ENCODE measurements around the gene FOXO6. TPM values are rescaled to one million over a fixed set of nuclear protein-coding genes. Genes with fewer than 3 reads are reported as not detected.

The FOXO6 gene
- total and polyA plus RNA-seq, 2 of the 13 experiments (the other 11 are each of a cell fraction or from before 2014, with no cell fraction given) = 0.13 TPM; not detected in 1

DNA sequence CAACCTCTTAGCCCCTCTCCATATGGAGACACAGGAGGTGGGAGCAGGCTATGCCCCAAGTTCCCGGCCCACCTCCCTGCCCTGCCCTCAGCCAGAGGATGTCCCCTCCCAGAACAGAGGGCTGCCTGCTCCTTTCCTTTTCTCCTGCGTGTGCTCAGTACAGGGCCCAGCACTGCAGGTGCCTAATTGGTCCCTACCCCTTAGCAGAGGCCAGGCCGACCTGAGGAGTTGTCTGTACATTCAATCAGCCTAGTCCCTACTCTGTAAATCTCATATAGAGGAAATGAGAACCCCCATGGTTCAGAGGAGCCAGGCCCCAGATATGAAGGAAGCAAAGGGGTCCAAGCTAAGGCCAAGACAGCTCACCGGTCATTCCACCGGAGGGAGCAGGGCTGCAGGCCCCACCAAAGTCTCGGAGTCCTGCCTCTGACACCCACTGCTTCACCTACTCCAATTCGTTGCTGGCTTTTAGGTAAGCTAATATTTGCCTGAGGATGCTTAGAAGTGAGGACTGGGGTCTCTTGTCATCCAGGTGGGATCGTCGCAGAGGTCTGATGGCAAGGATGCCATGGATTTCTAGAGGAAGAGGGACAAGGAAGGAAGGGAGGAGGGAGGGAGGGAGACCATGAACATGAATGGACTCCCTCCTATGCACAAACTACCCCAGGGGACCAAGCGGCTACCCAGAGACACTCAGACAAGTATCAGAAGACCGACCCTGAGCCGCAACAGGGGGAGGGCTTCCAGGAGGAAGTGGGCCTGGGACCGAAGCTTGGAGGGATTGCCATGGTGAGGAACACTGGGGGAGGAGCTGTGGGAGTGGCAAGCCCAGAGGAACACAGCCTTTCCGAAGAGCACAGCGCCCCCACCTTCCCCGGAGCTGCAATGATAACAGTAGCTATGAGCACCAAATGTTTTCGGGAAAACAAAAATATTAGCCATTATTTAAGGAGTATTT, 30.4 kb upstream of the FOXO6 start:
- H3K9ac ChIP-seq (ENCODE audit: insufficient read depth, low read depth, low read length) = no peak overlapping the region
- FAIRE-seq (no peak), ATAC-seq (peak; percentile 78), DNase-seq (ENCODE audit: low spot score) (no peak)
- H4K20me1 ChIP-seq (ENCODE audit: insufficient read depth, low read length) = no peaks in the 10 kb centered on the region
- no TSS peak for BruUV-seq (replicated peaks)
- WGBS (ENCODE audit: low lambda C conversion rate) = 30% methylated on average over 14 of the region's 17 CpGs
- no peak overlapping the region for H3K4me2 ChIP-seq (ENCODE audit: low read depth, low read length)
- intact Hi-C loops (cut with micrococcal nuclease; ENCODE audit: unreplicated experiment) = no loop called here
- ChIA-PET CTCF (ENCODE audit: low intra/inter-chr PET ratio, low total read pairs) (no interaction called here), POLR2A (no interaction called here)
- H3K27ac ChIP-seq (ENCODE audit: extremely low read length, insufficient read depth, low read length) = no peak overlapping the region
- no peaks in the 10 kb centered on the region for H3K9me3 ChIP-seq (ENCODE audit: low read length)
- H3K79me2 ChIP-seq (ENCODE audit: insufficient read depth, low read length) = no peaks in the 10 kb centered on the region
- TF ChIP-seq, protein P1, sequence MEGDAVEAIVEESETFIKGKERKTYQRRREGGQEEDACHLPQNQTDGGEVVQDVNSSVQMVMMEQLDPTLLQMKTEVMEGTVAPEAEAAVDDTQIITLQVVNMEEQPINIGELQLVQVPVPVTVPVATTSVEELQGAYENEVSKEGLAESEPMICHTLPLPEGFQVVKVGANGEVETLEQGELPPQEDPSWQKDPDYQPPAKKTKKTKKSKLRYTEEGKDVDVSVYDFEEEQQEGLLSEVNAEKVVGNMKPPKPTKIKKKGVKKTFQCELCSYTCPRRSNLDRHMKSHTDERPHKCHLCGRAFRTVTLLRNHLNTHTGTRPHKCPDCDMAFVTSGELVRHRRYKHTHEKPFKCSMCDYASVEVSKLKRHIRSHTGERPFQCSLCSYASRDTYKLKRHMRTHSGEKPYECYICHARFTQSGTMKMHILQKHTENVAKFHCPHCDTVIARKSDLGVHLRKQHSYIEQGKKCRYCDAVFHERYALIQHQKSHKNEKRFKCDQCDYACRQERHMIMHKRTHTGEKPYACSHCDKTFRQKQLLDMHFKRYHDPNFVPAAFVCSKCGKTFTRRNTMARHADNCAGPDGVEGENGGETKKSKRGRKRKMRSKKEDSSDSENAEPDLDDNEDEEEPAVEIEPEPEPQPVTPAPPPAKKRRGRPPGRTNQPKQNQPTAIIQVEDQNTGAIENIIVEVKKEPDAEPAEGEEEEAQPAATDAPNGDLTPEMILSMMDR (CRISPR knock-in tag; IDR thresholded peaks at IDR 0.05) = peak; percentile 33; the same call in 1 of the 2 replicates
- TF ChIP-seq, protein P2, sequence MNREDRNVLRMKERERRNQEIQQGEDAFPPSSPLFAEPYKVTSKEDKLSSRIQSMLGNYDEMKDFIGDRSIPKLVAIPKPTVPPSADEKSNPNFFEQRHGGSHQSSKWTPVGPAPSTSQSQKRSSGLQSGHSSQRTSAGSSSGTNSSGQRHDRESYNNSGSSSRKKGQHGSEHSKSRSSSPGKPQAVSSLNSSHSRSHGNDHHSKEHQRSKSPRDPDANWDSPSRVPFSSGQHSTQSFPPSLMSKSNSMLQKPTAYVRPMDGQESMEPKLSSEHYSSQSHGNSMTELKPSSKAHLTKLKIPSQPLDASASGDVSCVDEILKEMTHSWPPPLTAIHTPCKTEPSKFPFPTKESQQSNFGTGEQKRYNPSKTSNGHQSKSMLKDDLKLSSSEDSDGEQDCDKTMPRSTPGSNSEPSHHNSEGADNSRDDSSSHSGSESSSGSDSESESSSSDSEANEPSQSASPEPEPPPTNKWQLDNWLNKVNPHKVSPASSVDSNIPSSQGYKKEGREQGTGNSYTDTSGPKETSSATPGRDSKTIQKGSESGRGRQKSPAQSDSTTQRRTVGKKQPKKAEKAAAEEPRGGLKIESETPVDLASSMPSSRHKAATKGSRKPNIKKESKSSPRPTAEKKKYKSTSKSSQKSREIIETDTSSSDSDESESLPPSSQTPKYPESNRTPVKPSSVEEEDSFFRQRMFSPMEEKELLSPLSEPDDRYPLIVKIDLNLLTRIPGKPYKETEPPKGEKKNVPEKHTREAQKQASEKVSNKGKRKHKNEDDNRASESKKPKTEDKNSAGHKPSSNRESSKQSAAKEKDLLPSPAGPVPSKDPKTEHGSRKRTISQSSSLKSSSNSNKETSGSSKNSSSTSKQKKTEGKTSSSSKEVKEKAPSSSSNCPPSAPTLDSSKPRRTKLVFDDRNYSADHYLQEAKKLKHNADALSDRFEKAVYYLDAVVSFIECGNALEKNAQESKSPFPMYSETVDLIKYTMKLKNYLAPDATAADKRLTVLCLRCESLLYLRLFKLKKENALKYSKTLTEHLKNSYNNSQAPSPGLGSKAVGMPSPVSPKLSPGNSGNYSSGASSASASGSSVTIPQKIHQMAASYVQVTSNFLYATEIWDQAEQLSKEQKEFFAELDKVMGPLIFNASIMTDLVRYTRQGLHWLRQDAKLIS (CRISPR knock-in tag; IDR thresholded peaks at IDR 0.05) = no peak
- H2AFZ ChIP-seq (ENCODE audit: low read length) = no peak overlapping the region
- in situ Hi-C loops (cut with HindIII; ENCODE audit: extremely low pct_ligation_motif_present, low pct_unique_long_range_greater_than_20kb) = no loop called here
- H3K27me3 ChIP-seq (ENCODE audit: control insufficient read depth in 1 of 2, insufficient read depth in 2 of 2, low read length in 2 of 2) = no peaks in the 10 kb centered on the region
- no peaks in the 10 kb centered on the region for H3K4me1 ChIP-seq (ENCODE audit: insufficient read depth, low read length)
- no peak overlapping the region for H3K4me3 ChIP-seq (replicated peaks in 1 of 3; ENCODE audit: insufficient read depth in 1 of 3, low read depth in 2 of 3, low read length in 3 of 3)
- no peaks in the 10 kb centered on the region for H3K36me3 ChIP-seq (replicated peaks in 1 of 2; ENCODE audit: control insufficient read depth in 1 of 2, insufficient read depth in 2 of 2, low read length in 2 of 2)

All from HepG2 (cell line).